ENCODE measurements around the gene PAPPA2.
"Not testable (repeated sequence)": the region's sequence is repeated elsewhere in the genome, so short reads cannot be mapped to it uniquely, and the experiment has no call there.

Gene PAPPA2

GRCh38 chr1:176754676-176755075 lies 291.7 kb downstream of the PAPPA2 start:
- FAIRE-seq = no peak
- DNase-seq (ENCODE audit: insufficient read length, low spot score) = no peak
- TF ChIP-seq, protein P1, sequence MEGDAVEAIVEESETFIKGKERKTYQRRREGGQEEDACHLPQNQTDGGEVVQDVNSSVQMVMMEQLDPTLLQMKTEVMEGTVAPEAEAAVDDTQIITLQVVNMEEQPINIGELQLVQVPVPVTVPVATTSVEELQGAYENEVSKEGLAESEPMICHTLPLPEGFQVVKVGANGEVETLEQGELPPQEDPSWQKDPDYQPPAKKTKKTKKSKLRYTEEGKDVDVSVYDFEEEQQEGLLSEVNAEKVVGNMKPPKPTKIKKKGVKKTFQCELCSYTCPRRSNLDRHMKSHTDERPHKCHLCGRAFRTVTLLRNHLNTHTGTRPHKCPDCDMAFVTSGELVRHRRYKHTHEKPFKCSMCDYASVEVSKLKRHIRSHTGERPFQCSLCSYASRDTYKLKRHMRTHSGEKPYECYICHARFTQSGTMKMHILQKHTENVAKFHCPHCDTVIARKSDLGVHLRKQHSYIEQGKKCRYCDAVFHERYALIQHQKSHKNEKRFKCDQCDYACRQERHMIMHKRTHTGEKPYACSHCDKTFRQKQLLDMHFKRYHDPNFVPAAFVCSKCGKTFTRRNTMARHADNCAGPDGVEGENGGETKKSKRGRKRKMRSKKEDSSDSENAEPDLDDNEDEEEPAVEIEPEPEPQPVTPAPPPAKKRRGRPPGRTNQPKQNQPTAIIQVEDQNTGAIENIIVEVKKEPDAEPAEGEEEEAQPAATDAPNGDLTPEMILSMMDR (IDR thresholded peaks at IDR 0.05; ENCODE audit: insufficient read depth, missing control alignments) = no peak

DNA sequence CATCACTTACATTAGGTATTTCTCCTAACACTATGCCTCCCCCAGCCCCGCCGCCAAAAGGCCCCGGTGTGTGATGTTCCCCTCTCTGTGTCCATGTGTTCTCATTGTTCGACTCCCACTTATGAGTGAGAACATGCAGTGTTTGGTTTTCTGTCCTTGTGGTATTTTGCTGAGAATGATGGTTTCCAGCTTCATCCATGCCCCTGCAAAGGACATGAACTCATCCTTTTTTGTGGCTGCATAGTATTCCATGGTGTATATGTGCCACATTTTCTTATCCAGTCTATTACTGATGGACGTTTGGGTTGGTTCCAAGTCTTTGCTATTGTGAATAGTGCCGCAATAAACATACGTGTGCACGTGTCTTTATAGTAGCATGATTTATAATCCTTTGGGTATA lies 293.8 kb downstream of the PAPPA2 start:
- FAIRE-seq; DNase-seq (ENCODE audit: insufficient read length, low spot score): not testable (repeated sequence)

DNA sequence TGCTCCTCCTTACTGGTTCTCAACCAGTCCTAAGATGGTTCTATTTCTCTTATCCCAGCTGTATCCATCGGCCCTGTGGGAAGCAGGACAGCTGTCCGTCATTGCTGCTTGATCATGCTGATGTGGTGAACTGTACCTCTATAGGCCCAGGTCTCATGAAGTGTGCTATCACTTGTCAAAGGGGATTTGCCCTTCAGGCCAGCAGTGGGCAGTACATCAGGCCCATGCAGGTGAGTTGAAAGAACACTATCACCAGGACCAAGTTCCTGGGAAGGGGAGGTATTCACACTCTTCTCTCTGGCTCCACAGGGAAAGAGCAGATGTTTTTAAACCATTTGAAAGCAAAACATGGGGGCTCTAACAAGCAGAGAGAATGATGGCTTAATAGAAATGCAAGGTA lies 302.6 kb downstream of the PAPPA2 start:
- DNase-seq (ENCODE audit: insufficient read length, low spot score) (no peak), FAIRE-seq (no peak)
- TF ChIP-seq, protein P1 (IDR thresholded peaks at IDR 0.05; ENCODE audit: insufficient read depth, missing control alignments) = no peak

- peak; percentile 77 for FAIRE-seq
- no peak for DNase-seq (ENCODE audit: insufficient read length, low spot score)
- TF ChIP-seq, protein P1 (IDR thresholded peaks at IDR 0.05; ENCODE audit: insufficient read depth, missing control alignments) = no peak
Measured at GRCh38 chr1:176766779-176767178, 303.8 kb downstream of the PAPPA2 start.

DNA sequence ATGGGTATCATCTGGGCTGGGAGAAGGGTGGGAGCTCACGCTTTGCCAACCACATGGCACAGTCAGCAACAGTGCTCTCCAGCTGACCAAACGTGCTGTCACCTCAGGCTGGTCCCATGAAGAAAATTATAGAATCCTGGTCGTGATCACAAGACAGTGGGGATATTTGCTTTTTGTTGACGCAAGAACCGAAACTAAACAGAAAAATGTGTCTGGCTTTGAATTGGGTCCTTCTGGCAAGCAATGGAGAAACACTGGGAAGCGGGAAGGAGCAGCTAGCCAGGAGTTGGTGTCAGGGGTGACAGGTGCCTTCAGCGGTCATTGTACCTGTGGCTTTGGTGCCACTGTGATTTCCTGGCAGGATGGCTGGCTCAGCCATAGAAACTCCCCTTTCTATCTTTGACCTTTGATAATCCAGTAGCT lies 304.8 kb downstream of the PAPPA2 start:
- DNase-seq (ENCODE audit: insufficient read length, low spot score) (no peak), FAIRE-seq (no peak)
- TF ChIP-seq, protein P1 (IDR thresholded peaks at IDR 0.05; ENCODE audit: insufficient read depth, missing control alignments) = no peak

- FAIRE-seq (no peak), DNase-seq (ENCODE audit: insufficient read length, low spot score) (no peak)
- TF ChIP-seq, protein P1 (IDR thresholded peaks at IDR 0.05; ENCODE audit: insufficient read depth, missing control alignments) = no peak
Measured at GRCh38 chr1:176768532-176768931, 305.6 kb downstream of the PAPPA2 start.

- FAIRE-seq = no peak
- no peak for DNase-seq (ENCODE audit: insufficient read length, low spot score)
- TF ChIP-seq, protein P1 (IDR thresholded peaks at IDR 0.05; ENCODE audit: insufficient read depth, missing control alignments) = no peak
Measured at GRCh38 chr1:176770066-176770465, 307.1 kb downstream of the PAPPA2 start.

DNA sequence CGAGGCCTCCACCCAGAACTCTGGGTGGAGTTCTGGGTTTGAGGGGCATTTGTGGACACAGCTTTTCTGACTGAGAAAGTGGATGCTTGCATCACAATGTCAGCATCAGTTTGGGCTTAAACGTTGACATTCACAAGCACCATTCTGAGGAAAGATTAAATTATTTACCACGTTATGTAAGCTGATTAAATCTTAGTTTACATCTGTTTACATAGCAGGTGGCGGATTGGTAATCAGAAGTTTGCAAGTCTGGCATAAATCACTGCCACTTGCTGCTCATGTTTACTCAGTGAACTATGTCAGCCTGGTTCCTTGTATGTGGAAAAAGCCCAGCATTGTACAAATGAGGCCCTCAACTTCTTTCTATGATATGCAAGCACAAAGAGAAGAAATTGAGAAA lies 310.1 kb downstream of the PAPPA2 start:
- no peak for DNase-seq (ENCODE audit: insufficient read length, low spot score)
- peak; percentile 99 for FAIRE-seq
- TF ChIP-seq, protein P1 (IDR thresholded peaks at IDR 0.05; ENCODE audit: insufficient read depth, missing control alignments) = no peak

All from D721Med (cell line).